Measurements from ENCODE around the gene SPATA31D3.
"Not testable (repeated sequence)": the region's sequence is repeated elsewhere in the genome, so short reads cannot be mapped to it uniquely, and the experiment has no call there.

Gene SPATA31D3

GRCh38 chr9:81971727-81972126 lies 28.4 kb downstream of the SPATA31D3 start:
- Histone ChIP-seq H3K27me3 (ENCODE audit: control insufficient read depth in 2 of 2, insufficient read depth in 2 of 2, low read length in 2 of 2) (no peaks in the 10 kb centered on the region), H3K4me1 (ENCODE audit: control insufficient read depth in 2 of 2, insufficient read depth in 2 of 2, low read length in 2 of 2) (no peaks in the 10 kb centered on the region), H3K4me3 (ENCODE audit: low read length in 2 of 2) (no peak overlapping the region)

GRCh38 chr9:81974764-81975163 lies 31.5 kb downstream of the SPATA31D3 start:
- no peak overlapping the region for H3K27ac ChIP-seq (ENCODE audit: low read depth in 2 of 2, low read length in 2 of 2)
- H3K9ac ChIP-seq (ENCODE audit: low read depth in 1 of 2, low read length in 2 of 2) = no peak overlapping the region
- H3K4me3 ChIP-seq (ENCODE audit: low read length in 2 of 2) = no peak overlapping the region
- H3K9me3 ChIP-seq (ENCODE audit: control insufficient read depth in 2 of 2, low read length in 2 of 2) = no peaks in the 10 kb centered on the region
- no peaks in the 10 kb centered on the region for H3K4me1 ChIP-seq (ENCODE audit: control insufficient read depth in 2 of 2, insufficient read depth in 2 of 2, low read length in 2 of 2)
- H3K36me3 ChIP-seq (ENCODE audit: control insufficient read depth in 2 of 2, insufficient read depth in 2 of 2, low read length in 2 of 2) = no peaks in the 10 kb centered on the region
- H3K27me3 ChIP-seq (ENCODE audit: control insufficient read depth in 2 of 2, insufficient read depth in 2 of 2, low read length in 2 of 2) = no peaks in the 10 kb centered on the region

More at GRCh38 chr9:81971727-81972126, 28.4 kb downstream of the SPATA31D3 start:
- H3K9ac ChIP-seq (ENCODE audit: low read depth in 1 of 2, low read length in 2 of 2) = no peak overlapping the region
- no peaks in the 10 kb centered on the region for H3K9me3 ChIP-seq (ENCODE audit: control insufficient read depth in 2 of 2, low read length in 2 of 2)
- H3K36me3 ChIP-seq (ENCODE audit: control insufficient read depth in 2 of 2, insufficient read depth in 2 of 2, low read length in 2 of 2) = no peaks in the 10 kb centered on the region
- no peak overlapping the region for H3K27ac ChIP-seq (ENCODE audit: low read depth in 2 of 2, low read length in 2 of 2)

GRCh38 chr9:81976351-81976750 lies 33.1 kb downstream of the SPATA31D3 start:
- Histone ChIP-seq H3K27ac (ENCODE audit: low read depth in 2 of 2, low read length in 2 of 2) (no peak overlapping the region), H3K4me1 (ENCODE audit: control insufficient read depth in 2 of 2, insufficient read depth in 2 of 2, low read length in 2 of 2) (no peaks in the 10 kb centered on the region), H3K4me3 (ENCODE audit: low read length in 2 of 2) (no peak overlapping the region), H3K36me3 (ENCODE audit: control insufficient read depth in 2 of 2, insufficient read depth in 2 of 2, low read length in 2 of 2) (no peaks in the 10 kb centered on the region), H3K9ac (ENCODE audit: low read depth in 1 of 2, low read length in 2 of 2) (no peak overlapping the region), H3K27me3 (ENCODE audit: control insufficient read depth in 2 of 2, insufficient read depth in 2 of 2, low read length in 2 of 2) (no peaks in the 10 kb centered on the region), H3K9me3 (ENCODE audit: control insufficient read depth in 2 of 2, low read length in 2 of 2) (no peaks in the 10 kb centered on the region)

- Histone ChIP-seq H3K4me3 (ENCODE audit: low read length in 2 of 2) (no peak overlapping the region), H3K9ac (ENCODE audit: low read depth in 1 of 2, low read length in 2 of 2) (no peak overlapping the region), H3K9me3 (ENCODE audit: control insufficient read depth in 2 of 2, low read length in 2 of 2) (no peaks in the 10 kb centered on the region), H3K4me1 (ENCODE audit: control insufficient read depth in 2 of 2, insufficient read depth in 2 of 2, low read length in 2 of 2) (no peaks in the 10 kb centered on the region), H3K27ac (ENCODE audit: low read depth in 2 of 2, low read length in 2 of 2) (no peak overlapping the region), H3K36me3 (ENCODE audit: control insufficient read depth in 2 of 2, insufficient read depth in 2 of 2, low read length in 2 of 2) (no peaks in the 10 kb centered on the region), H3K27me3 (ENCODE audit: control insufficient read depth in 2 of 2, insufficient read depth in 2 of 2, low read length in 2 of 2) (no peaks in the 10 kb centered on the region)
Measured at GRCh38 chr9:81979196-81979595, 35.9 kb downstream of the SPATA31D3 start.

- H3K27me3 ChIP-seq (ENCODE audit: control insufficient read depth in 2 of 2, insufficient read depth in 2 of 2, low read length in 2 of 2) = no peaks in the 10 kb centered on the region
Measured at GRCh38 chr9:81980568-81980967, 37.3 kb downstream of the SPATA31D3 start.

GRCh38 chr9:81981883-81982282 lies 38.6 kb downstream of the SPATA31D3 start:
- Histone ChIP-seq H3K9ac (ENCODE audit: low read depth in 1 of 2, low read length in 2 of 2) (no peak overlapping the region), H3K4me3 (ENCODE audit: low read length in 2 of 2) (no peak overlapping the region), H3K27ac (ENCODE audit: low read depth in 2 of 2, low read length in 2 of 2) (no peak overlapping the region), H3K36me3 (ENCODE audit: control insufficient read depth in 2 of 2, insufficient read depth in 2 of 2, low read length in 2 of 2) (no peaks in the 10 kb centered on the region), H3K27me3 (ENCODE audit: control insufficient read depth in 2 of 2, insufficient read depth in 2 of 2, low read length in 2 of 2) (no peaks in the 10 kb centered on the region), H3K4me1 (ENCODE audit: control insufficient read depth in 2 of 2, insufficient read depth in 2 of 2, low read length in 2 of 2) (no peaks in the 10 kb centered on the region), H3K9me3 (ENCODE audit: control insufficient read depth in 2 of 2, low read length in 2 of 2) (no peaks in the 10 kb centered on the region)

More at GRCh38 chr9:81980568-81980967, 37.3 kb downstream of the SPATA31D3 start:
- no peak overlapping the region for H3K4me3 ChIP-seq (ENCODE audit: low read length in 2 of 2)
- no peaks in the 10 kb centered on the region for H3K4me1 ChIP-seq (ENCODE audit: control insufficient read depth in 2 of 2, insufficient read depth in 2 of 2, low read length in 2 of 2)
- no peak overlapping the region for H3K9ac ChIP-seq (ENCODE audit: low read depth in 1 of 2, low read length in 2 of 2)
- no peaks in the 10 kb centered on the region for H3K36me3 ChIP-seq (ENCODE audit: control insufficient read depth in 2 of 2, insufficient read depth in 2 of 2, low read length in 2 of 2)
- no peak overlapping the region for H3K27ac ChIP-seq (ENCODE audit: low read depth in 2 of 2, low read length in 2 of 2)
- no peaks in the 10 kb centered on the region for H3K9me3 ChIP-seq (ENCODE audit: control insufficient read depth in 2 of 2, low read length in 2 of 2)

- Histone ChIP-seq H3K4me1 (ENCODE audit: control insufficient read depth in 2 of 2, insufficient read depth in 2 of 2, low read length in 2 of 2) (no peaks in the 10 kb centered on the region), H3K27me3 (ENCODE audit: control insufficient read depth in 2 of 2, insufficient read depth in 2 of 2, low read length in 2 of 2) (no peaks in the 10 kb centered on the region), H3K4me3 (ENCODE audit: low read length in 2 of 2) (no peak overlapping the region), H3K9ac (ENCODE audit: low read depth in 1 of 2, low read length in 2 of 2) (no peak overlapping the region), H3K36me3 (ENCODE audit: control insufficient read depth in 2 of 2, insufficient read depth in 2 of 2, low read length in 2 of 2) (no peaks in the 10 kb centered on the region), H3K27ac (ENCODE audit: low read depth in 2 of 2, low read length in 2 of 2) (no peak overlapping the region), H3K9me3 (ENCODE audit: control insufficient read depth in 2 of 2, low read length in 2 of 2) (no peaks in the 10 kb centered on the region)
Measured at GRCh38 chr9:81984928-81985327, 41.6 kb downstream of the SPATA31D3 start.

- H3K9ac ChIP-seq (ENCODE audit: low read depth in 1 of 2, low read length in 2 of 2) = no peak overlapping the region
- H3K36me3 ChIP-seq (ENCODE audit: control insufficient read depth in 2 of 2, insufficient read depth in 2 of 2, low read length in 2 of 2) = no peaks in the 10 kb centered on the region
- no peaks in the 10 kb centered on the region for H3K27me3 ChIP-seq (ENCODE audit: control insufficient read depth in 2 of 2, insufficient read depth in 2 of 2, low read length in 2 of 2)
- H3K4me3 ChIP-seq (ENCODE audit: low read length in 2 of 2) = no peak overlapping the region
- H3K4me1 ChIP-seq (ENCODE audit: control insufficient read depth in 2 of 2, insufficient read depth in 2 of 2, low read length in 2 of 2) = no peaks in the 10 kb centered on the region
- H3K27ac ChIP-seq (ENCODE audit: low read depth in 2 of 2, low read length in 2 of 2) = no peak overlapping the region
- H3K9me3 ChIP-seq (ENCODE audit: control insufficient read depth in 2 of 2, low read length in 2 of 2) = no peaks in the 10 kb centered on the region
Measured at GRCh38 chr9:81986051-81986450, 42.8 kb downstream of the SPATA31D3 start.

- H3K4me3 ChIP-seq (ENCODE audit: low read length in 2 of 2); H3K4me1 ChIP-seq (ENCODE audit: control insufficient read depth in 2 of 2, insufficient read depth in 2 of 2, low read length in 2 of 2); H3K27me3 ChIP-seq (ENCODE audit: control insufficient read depth in 2 of 2, insufficient read depth in 2 of 2, low read length in 2 of 2); H3K9ac ChIP-seq (ENCODE audit: low read depth in 1 of 2, low read length in 2 of 2); H3K9me3 ChIP-seq (ENCODE audit: control insufficient read depth in 2 of 2, low read length in 2 of 2); H3K36me3 ChIP-seq (ENCODE audit: control insufficient read depth in 2 of 2, insufficient read depth in 2 of 2, low read length in 2 of 2); H3K27ac ChIP-seq (ENCODE audit: low read depth in 2 of 2, low read length in 2 of 2): not testable (repeated sequence)
Measured at GRCh38 chr9:81988472-81988871, 45.2 kb downstream of the SPATA31D3 start, which contains the start of gene SPATA31D1. Gene SPATA31D1 (plus strand): TSS chr9:81988772. CDS start chr9:81988819, 47 bp downstream.

- Histone ChIP-seq H3K27ac (ENCODE audit: low read depth in 2 of 2, low read length in 2 of 2) (no peak overlapping the region), H3K9ac (ENCODE audit: low read depth in 1 of 2, low read length in 2 of 2) (no peak overlapping the region), H3K4me3 (ENCODE audit: low read length in 2 of 2) (no peak overlapping the region), H3K36me3 (ENCODE audit: control insufficient read depth in 2 of 2, insufficient read depth in 2 of 2, low read length in 2 of 2) (no peaks in the 10 kb centered on the region), H3K4me1 (ENCODE audit: control insufficient read depth in 2 of 2, insufficient read depth in 2 of 2, low read length in 2 of 2) (no peaks in the 10 kb centered on the region), H3K27me3 (ENCODE audit: control insufficient read depth in 2 of 2, insufficient read depth in 2 of 2, low read length in 2 of 2) (no peaks in the 10 kb centered on the region), H3K9me3 (ENCODE audit: control insufficient read depth in 2 of 2, low read length in 2 of 2) (no peaks in the 10 kb centered on the region)
Measured at GRCh38 chr9:81989700-81990099, 46.4 kb downstream of the SPATA31D3 start.

- Histone ChIP-seq H3K4me1 (ENCODE audit: control insufficient read depth in 2 of 2, insufficient read depth in 2 of 2, low read length in 2 of 2) (no peaks in the 10 kb centered on the region), H3K4me3 (ENCODE audit: low read length in 2 of 2) (no peak overlapping the region), H3K9me3 (ENCODE audit: control insufficient read depth in 2 of 2, low read length in 2 of 2) (no peaks in the 10 kb centered on the region), H3K36me3 (ENCODE audit: control insufficient read depth in 2 of 2, insufficient read depth in 2 of 2, low read length in 2 of 2) (no peaks in the 10 kb centered on the region), H3K27ac (ENCODE audit: low read depth in 2 of 2, low read length in 2 of 2) (no peak overlapping the region), H3K9ac (ENCODE audit: low read depth in 1 of 2, low read length in 2 of 2) (no peak overlapping the region), H3K27me3 (ENCODE audit: control insufficient read depth in 2 of 2, insufficient read depth in 2 of 2, low read length in 2 of 2) (no peaks in the 10 kb centered on the region)
Measured at GRCh38 chr9:81993656-81994055, 50.4 kb downstream of the SPATA31D3 start.
